GM12878 (cell line): Measurements from ENCODE around the gene RSAD2. TPM values are rescaled to one million over a fixed set of nuclear protein-coding genes. Genes with fewer than 3 reads are reported as not detected.

Experiments used
- ATAC-seq: fragments of 200-7000 bp; cut with Tn5 transposase; 3 replicates; pipeline ENCODE4 v1.9.1; 2020; ENCODE audit warnings: mild to moderate bottlenecking, moderate library complexity
- BruUV-seq: library from RNA; stranded (reverse); fragments of 400-500 nt; replicated peaks from 2 replicates; lab custom pipeline; 2021; lab: Mats Ljungman, UMichigan
- CTCF ChIA-PET: fragments of 300-600 bp; sonication (Branson Sonifier 250); formaldehyde crosslinking; extraction: SDS; loops from one replicate; lab custom pipeline; 2021; ENCODE audit warnings: inconsistent platforms; lab: Yijun Ruan, JAX
- POLR2A ChIA-PET: fragments of 350-600 bp; formaldehyde crosslinking; extraction: SDS; loops from one replicate; lab custom pipeline; 2021; ENCODE audit warnings: inconsistent platforms; lab: Charles Lee
- RAD21 ChIA-PET: fragments of 300-600 bp; sonication (Branson Sonifier 250); formaldehyde crosslinking; loops from one replicate; lab custom pipeline; 2023; ENCODE audit warnings: antibody characterized with exemption; ENCODE audit not compliant: unreplicated experiment; lab: Charles Lee
- SMC1A ChIA-PET: fragments of 300-600 bp; sonication (Branson Sonifier 250); formaldehyde crosslinking; loops from one replicate; lab custom pipeline; 2023; ENCODE audit not compliant: unreplicated experiment, uncharacterized antibody; lab: Charles Lee
- DNase-seq: peaks from one replicate; pipeline ENCODE4 v3.0.0-alpha.2; 2011; ENCODE audit warnings: low read depth, low spot score
- FAIRE-seq: peaks from 3 replicates; lab custom pipeline; 2011; peaks lifted over from hg19 to GRCh38; lab: Jason Lieb, UNC
- H2AFZ ChIP-seq: 2 replicates; pipeline ENCODE4 v1.6.0; 2011; ENCODE audit warnings: low read depth, low read length, control low read depth; ENCODE audit not compliant: control insufficient read depth
- H3K27ac ChIP-seq: 2 replicates; pipeline ENCODE4 v1.5.1; 2011; ENCODE audit warnings: control low read depth; ENCODE audit not compliant: control insufficient read depth, insufficient read depth
- H3K27me3 ChIP-seq, 2 experiments: replicated peaks in 1 of 2; 2 replicates each; pipeline versions ENCODE4 v1.6.0 to v1.6.1; 2011; ENCODE audit warnings: low read length in 1 of 2; ENCODE audit not compliant: control insufficient read depth in 2 of 2, insufficient read depth in 2 of 2
- H3K36me3 ChIP-seq, 2 experiments: 2 replicates each; pipeline ENCODE4 v1.5.1; 2011; ENCODE audit warnings: low read length in 1 of 2; ENCODE audit not compliant: control insufficient read depth in 2 of 2, insufficient read depth in 2 of 2
- H3K4me1 ChIP-seq: 2 replicates; pipeline ENCODE4 v1.6.1; 2011; ENCODE audit warnings: mild to moderate bottlenecking, low read length, moderate library complexity, mixed read lengths; ENCODE audit not compliant: control insufficient read depth, insufficient read depth
- H3K4me2 ChIP-seq: 2 replicates; pipeline ENCODE4 v1.6.0; 2011; ENCODE audit warnings: control low read depth; ENCODE audit not compliant: control insufficient read depth, insufficient read depth
- H3K4me3 ChIP-seq: fragments of 200-600 bp; sonication (generic); 2 replicates; pipeline ENCODE4 v1.5.1; 2016
- H3K79me2 ChIP-seq: 2 replicates; pipeline ENCODE4 v1.6.0; 2011; ENCODE audit warnings: low read length; ENCODE audit not compliant: control insufficient read depth, insufficient read depth
- H3K9ac ChIP-seq: 2 replicates; pipeline ENCODE4 v1.8.0; 2011; ENCODE audit warnings: low read length, control low read depth, mixed read lengths; ENCODE audit not compliant: control insufficient read depth, insufficient read depth
- H3K9me3 ChIP-seq: replicated peaks from 3 replicates; pipeline ENCODE4 v1.5.1; 2011; ENCODE audit warnings: mild to moderate bottlenecking, low read length; ENCODE audit not compliant: control insufficient read depth, insufficient read depth
- H4K20me1 ChIP-seq: 2 replicates; pipeline ENCODE4 v1.6.0; 2011; ENCODE audit not compliant: control insufficient read depth, insufficient read depth
- BHLHE40 ChIP-seq, 2 experiments: fragments of 450-650 bp in 1 of 2; IDR thresholded peaks; 2 replicates each; pipeline ENCODE4 v1.6.1; 2011 to 2017; ENCODE audit warnings: low read depth in 2 of 2, borderline replicate concordance in 1 of 2, improper control_type of control experiment in 1 of 2, low read length in 1 of 2, mild to moderate bottlenecking in 1 of 2
- EP300 ChIP-seq, 2 experiments: fragments of 150-350 bp in 1 of 2; IDR thresholded peaks; 2 replicates each; pipeline ENCODE4 v1.6.1; 2011 to 2012; ENCODE audit warnings: low read depth in 2 of 2, low read length in 2 of 2, borderline replicate concordance in 1 of 2, improper control_type of control experiment in 1 of 2, inconsistent platforms in 1 of 2; ENCODE audit not compliant: control insufficient read depth in 1 of 2
- SMAD1 ChIP-seq: fragments of 450-650 bp; IDR thresholded peaks from 2 replicates; pipeline ENCODE4 v1.6.1; 2018; ENCODE audit warnings: mild to moderate bottlenecking, low read depth; ENCODE audit not compliant: partially characterized antibody
- SP1 ChIP-seq: IDR thresholded peaks from one replicate; pipeline ENCODE4 v1.6.1; 2011; ENCODE audit warnings: low read depth, low read length
- SRF ChIP-seq, 2 experiments: IDR thresholded peaks; 2 replicates each; pipeline ENCODE4 v1.6.1; 2011; ENCODE audit warnings: low read depth in 2 of 2, low read length in 2 of 2, mild to moderate bottlenecking in 1 of 2, moderate library complexity in 1 of 2
- TAF1 ChIP-seq: IDR thresholded peaks from 2 replicates; pipeline ENCODE4 v1.6.1; 2011; ENCODE audit warnings: mild to moderate bottlenecking, low read depth, low read length, borderline replicate concordance
- ZBTB33 ChIP-seq: fragments of 450-650 bp; IDR thresholded peaks from 2 replicates; pipeline ENCODE4 v1.6.1; 2017; ENCODE audit warnings: mild to moderate bottlenecking
- WGBS: methylation state at CpG from one replicate; pipeline ENCODE4 v1.1.6; 2016; ENCODE audit warnings: low lambda C conversion rate; ENCODE audit not compliant: insufficient replicate concordance, insufficient coverage; ENCODE audit errors: missing lambda C conversion rate; 5-methylcytosine and 5-hydroxymethylcytosine counted together
- in situ Hi-C: fragments of 300-500 bp; cut with MboI; formaldehyde crosslinking; loops from 9 replicates; pipeline ENCODE4 v1.14.3; 2018; ENCODE audit warnings: mixed read lengths
- intact Hi-C: fragments of 100-400 bp; cut with micrococcal nuclease; formaldehyde crosslinking; loops from one replicate; pipeline ENCODE4 v1.14.2; 2022; ENCODE audit not compliant: unreplicated experiment
- polyA plus RNA-seq, 11 experiments: library from polyadenylated mRNA; depleted of rRNA in 4 of 11; unstranded in 6 of 11; stranded (reverse) in 5 of 11; fragments of >200 nt; fragmentation: Nextera tagmentation in 4 of 11; fragmentation: Illumina TruSeq in 1 of 11; extraction: Ambion mirVana in 4 of 11; extraction: Trizol in 1 of 11; gene quantifications; 1 replicate in 1 of 11; 2 replicates in 10 of 11; pipeline versions ENCODE4 v1.2.1 to v1.2.3, GENCODE V29; 2011 to 2016; ENCODE audit warnings: inconsistent platforms in 2 of 11, missing spikeins in 2 of 11, low read depth in 1 of 11
- total RNA-seq, 4 experiments: library from RNA; depleted of rRNA in 3 of 4; stranded (reverse); fragments of >200 nt in 3 of 4; fragmentation: Illumina TruSeq in 1 of 4; extraction: Trizol in 1 of 4; gene quantifications; 2 replicates each; pipeline versions ENCODE4 v1.2.1 to v1.2.3, GENCODE V29; 2013 to 2021
- TF ChIP-seq, protein P1 (sequence below): IDR thresholded peaks from 2 replicates; pipeline ENCODE4 v1.6.1; 2011; ENCODE audit warnings: mild to moderate bottlenecking, low read depth, low read length, moderate library complexity; ENCODE audit not compliant: insufficient replicate concordance

Gene RSAD2
- total and polyA plus RNA-seq, 10 of the 15 experiments (the other 5 are each of a cell fraction or from before 2014, with no cell fraction given) = 0.24 to 0.90 (median 0.69) TPM

- CTCF ChIA-PET = interaction anchor here (0.6 to 3.3 kb wide), 36 partner anchors 9 to 1636 kb away, joined by 3 to 50 read pairs (median 4); partner anchors contain the start of genes CMPK2 and RSAD2
- H3K4me2 ChIP-seq = no peak overlapping the region
- SMC1A ChIA-PET = interaction anchor here (0.9 to 3.2 kb wide), 20 partner anchors 8 to 142 kb away, joined by 3 to 15 read pairs (median 3); partner anchors contain the start of gene RSAD2
- FAIRE-seq = no peak
- H3K9ac ChIP-seq = no peak overlapping the region
- no peaks in the 10 kb centered on the region for H3K27me3 ChIP-seq
- H4K20me1 ChIP-seq = no peaks in the 10 kb centered on the region
- no peak overlapping the region for H3K4me3 ChIP-seq
- no peak overlapping the region for H3K27ac ChIP-seq
- H3K9me3 ChIP-seq = peaks cover 3% of the 10 kb centered on the region; the same call in 2 of the 3 replicates
- no peak overlapping the region for H2AFZ ChIP-seq
- ATAC-seq = no peak
- no peak for TF ChIP-seq TAF1
- TF ChIP-seq SRF (IDR thresholded peaks at IDR 0.05; ENCODE audit: low read depth in 2 of 2, low read length in 2 of 2) = no peak
- TF ChIP-seq BHLHE40 (IDR thresholded peaks at IDR 0.05; ENCODE audit: borderline replicate concordance in 1 of 2, low read depth in 2 of 2, low read length in 1 of 2) = no peak
- TF ChIP-seq, protein P1, sequence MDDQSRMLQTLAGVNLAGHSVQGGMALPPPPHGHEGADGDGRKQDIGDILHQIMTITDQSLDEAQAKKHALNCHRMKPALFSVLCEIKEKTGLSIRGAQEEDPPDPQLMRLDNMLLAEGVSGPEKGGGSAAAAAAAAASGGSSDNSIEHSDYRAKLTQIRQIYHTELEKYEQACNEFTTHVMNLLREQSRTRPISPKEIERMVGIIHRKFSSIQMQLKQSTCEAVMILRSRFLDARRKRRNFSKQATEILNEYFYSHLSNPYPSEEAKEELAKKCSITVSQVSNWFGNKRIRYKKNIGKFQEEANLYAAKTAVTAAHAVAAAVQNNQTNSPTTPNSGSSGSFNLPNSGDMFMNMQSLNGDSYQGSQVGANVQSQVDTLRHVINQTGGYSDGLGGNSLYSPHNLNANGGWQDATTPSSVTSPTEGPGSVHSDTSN = no peak
- no peak for TF ChIP-seq ZBTB33
- no peak for TF ChIP-seq SP1
- TF ChIP-seq SMAD1 = no peak
- no peak for TF ChIP-seq EP300 (IDR thresholded peaks at IDR 0.05; ENCODE audit: borderline replicate concordance in 1 of 2, control insufficient read depth in 1 of 2, low read depth in 2 of 2, low read length in 2 of 2)
- TF ChIP-seq, all 136 proteins: peak for 0
- Histone ChIP-seq H3K4me1 (peaks cover 10% of the 10 kb centered on the region; the same call in 1 of the 2 replicates), H3K79me2 (no peaks in the 10 kb centered on the region), H3K36me3 (no peaks in the 10 kb centered on the region)
- ChIA-PET RAD21 (interaction anchor here (0.7 to 1.9 kb wide), 13 partner anchors 18 to 143 kb away, joined by 3 to 6 read pairs (median 4); partner anchors contain the start of gene RSAD2), POLR2A (interaction anchor here (0.7 to 1.2 kb wide), 3 partner anchors 8 to 83 kb away, joined by 3 to 4 read pairs (median 4); no protein-coding TSS in a partner anchor)
- no peak for DNase-seq
- intact Hi-C loops = no loop called here
- BruUV-seq = no TSS peak
- 52% methylated on average over 3 of the region's 3 CpGs for WGBS
- in situ Hi-C loops = no loop called here
Observed at GRCh38 chr2:6916224-6916623, 38.6 kb downstream of the RSAD2 start.
